HCT116 (cell line): ENCODE results near the gene OASL. TPM values are rescaled to one million over a fixed set of nuclear protein-coding genes. Genes with fewer than 3 reads are reported as not detected.

ENCODE experiments used
- ATAC-seq: fragments of 200-7000 bp; cut with Tn5 transposase; 2 replicates; pipeline ENCODE4 v1.9.1; 2020; ENCODE audit warnings: mild to moderate bottlenecking, moderate library complexity
- BruUV-seq: library from RNA; stranded (reverse); fragments of 400-500 nt; replicated peaks from 2 replicates; lab custom pipeline; 2021; lab: Mats Ljungman, UMichigan
- CTCF ChIA-PET: fragments of 300-600 bp; sonication (Branson Sonifier 250); formaldehyde crosslinking; loops from one replicate; lab custom pipeline; 2021; ENCODE audit warnings: antibody characterized with exemption; lab: Charles Lee
- POLR2A ChIA-PET: fragments of 300-600, 350-600 bp; sonication (Branson Sonifier 250); formaldehyde crosslinking; loops from one replicate; lab custom pipeline; 2021; ENCODE audit warnings: antibody characterized with exemption; lab: Charles Lee
- RAD21 ChIA-PET, 2 experiments: fragments of 300-600 bp; sonication (Branson Sonifier 250); formaldehyde crosslinking; loops; one replicate each; lab custom pipeline; 2023; ENCODE audit warnings: low total read pairs in 2 of 2; ENCODE audit not compliant: uncharacterized antibody in 2 of 2, unreplicated experiment in 2 of 2, low non-redundant PET in 1 of 2; lab: Charles Lee
- DNase-seq: peaks from one replicate; pipeline ENCODE4 v3.0.0-alpha.2; 2010; ENCODE audit warnings: low read depth, low spot score
- H2AFZ ChIP-seq: fragments of 200-600 bp; shearing (Covaris generic), sonication (generic); 2 replicates; pipeline ENCODE4 v1.6.1; 2017; ENCODE audit warnings: low read depth, mixed run types, mixed read lengths, antibody characterized with exemption, low read length; ENCODE audit not compliant: poor library complexity, severe bottlenecking
- H3K27ac ChIP-seq: 2 replicates; pipeline ENCODE4 v1.5.1; 2012; ENCODE audit warnings: low read depth, low read length
- H3K27me3 ChIP-seq: fragments of 200-600 bp; sonication (generic); 2 replicates; pipeline ENCODE4 v1.6.1; 2016; ENCODE audit warnings: mixed run types, low read length, mixed read lengths; ENCODE audit not compliant: insufficient read depth
- H3K36me3 ChIP-seq, 2 experiments: fragments of 200-500 bp in 1 of 2; fragments of 200-600 bp in 1 of 2; sonication (Bioruptor generic) in 1 of 2; sonication (generic) in 1 of 2; 2 replicates each; pipeline versions ENCODE4 v1.5.1 to v1.6.1; 2014 to 2016; ENCODE audit warnings: low read length in 2 of 2, inconsistent platforms in 1 of 2, mixed read lengths in 1 of 2, mixed run types in 1 of 2; ENCODE audit not compliant: insufficient read depth in 2 of 2, control insufficient read depth in 1 of 2
- H3K4me1 ChIP-seq, 2 experiments: fragments of 200-600 bp in 1 of 2; sonication (generic) in 1 of 2; 2 replicates each; pipeline versions ENCODE4 v1.5.1 to v1.6.1; 2012 to 2017; ENCODE audit warnings: low read length in 2 of 2, inconsistent platforms in 1 of 2, mild to moderate bottlenecking in 1 of 2, mixed read lengths in 1 of 2, mixed run types in 1 of 2, moderate library complexity in 1 of 2; ENCODE audit not compliant: insufficient read depth in 2 of 2, control insufficient read depth in 1 of 2
- H3K4me2 ChIP-seq: fragments of 200-600 bp; sonication (generic); 2 replicates; pipeline ENCODE4 v1.6.1; 2017; ENCODE audit warnings: mixed run types, low read length, mixed read lengths
- H3K4me3 ChIP-seq, 2 experiments: fragments of 200-600 bp in 1 of 2; sonication (generic) in 1 of 2; replicated peaks in 1 of 2; 2 replicates each; pipeline ENCODE4 v1.5.1; 2011 to 2016; ENCODE audit warnings: low read length in 2 of 2, control low read depth in 1 of 2, low read depth in 1 of 2, mild to moderate bottlenecking in 1 of 2, mixed read lengths in 1 of 2, mixed run types in 1 of 2
- H3K79me2 ChIP-seq: fragments of 200-600 bp; sonication (generic); 2 replicates; pipeline ENCODE4 v1.6.1; 2017; ENCODE audit warnings: mild to moderate bottlenecking, mixed run types, low read length, moderate library complexity, mixed read lengths; ENCODE audit not compliant: insufficient read depth
- H3K9ac ChIP-seq: fragments of 200-600 bp; sonication (generic); 2 replicates; pipeline ENCODE4 v1.6.1; 2016; ENCODE audit warnings: low read length, mixed read lengths
- H3K9me2 ChIP-seq: fragments of 200-600 bp; sonication (generic), shearing (Covaris generic); 2 replicates; pipeline ENCODE4 v1.6.1; 2017; ENCODE audit warnings: mixed run types, mild to moderate bottlenecking, moderate library complexity; ENCODE audit not compliant: insufficient read depth
- H3K9me3 ChIP-seq, 2 experiments: fragments of 200-500 bp in 1 of 2; fragments of 200-600 bp in 1 of 2; sonication (Bioruptor generic) in 1 of 2; sonication (generic) in 1 of 2; 2 replicates each; pipeline ENCODE4 v1.6.1; 2014 to 2017; ENCODE audit warnings: low read length in 2 of 2, mixed read lengths in 2 of 2, inconsistent platforms in 1 of 2, low read depth in 1 of 2, mild to moderate bottlenecking in 1 of 2, mixed run types in 1 of 2, moderate library complexity in 1 of 2; ENCODE audit not compliant: control insufficient read depth in 1 of 2, insufficient read depth in 1 of 2
- H4K20me1 ChIP-seq: fragments of 200-600 bp; sonication (generic), shearing (Covaris generic); 2 replicates; pipeline ENCODE4 v1.6.1; 2017; ENCODE audit warnings: mixed run types, mild to moderate bottlenecking, moderate library complexity; ENCODE audit not compliant: insufficient read depth
- ATF3 ChIP-seq: IDR thresholded peaks from 2 replicates; pipeline ENCODE4 v1.6.1; 2012
- CBX3 ChIP-seq: IDR thresholded peaks from 2 replicates; pipeline ENCODE4 v1.6.1; 2012; ENCODE audit warnings: low read depth
- CEBPB ChIP-seq: IDR thresholded peaks from 2 replicates; pipeline ENCODE4 v1.6.1; 2012; ENCODE audit warnings: low read depth
- EGR1 ChIP-seq: IDR thresholded peaks from 2 replicates; pipeline ENCODE4 v1.6.1; 2012; ENCODE audit warnings: low read depth
- EZH2 ChIP-seq: fragments of 200-600 bp; sonication (generic); IDR thresholded peaks from 2 replicates; pipeline ENCODE4 v1.6.1; 2017; ENCODE audit warnings: antibody characterized with exemption, mixed run types
- EZH2phosphoT487 ChIP-seq: fragments of 200-600 bp; IDR thresholded peaks from 2 replicates; pipeline ENCODE4 v1.6.1; 2018; ENCODE audit warnings: antibody characterized with exemption, borderline replicate concordance
- FOSL1 ChIP-seq: IDR thresholded peaks from 2 replicates; pipeline ENCODE4 v1.6.1; 2012; ENCODE audit warnings: low read depth
- JUND ChIP-seq: IDR thresholded peaks from 2 replicates; pipeline ENCODE4 v1.6.1; 2012
- MAX ChIP-seq: IDR thresholded peaks from 2 replicates; pipeline ENCODE4 v1.6.1; 2012
- RAD21 ChIP-seq: IDR thresholded peaks from 2 replicates; pipeline ENCODE4 v1.6.1; 2012; ENCODE audit warnings: low read depth, mild to moderate bottlenecking
- REST ChIP-seq: IDR thresholded peaks from 2 replicates; pipeline ENCODE4 v1.6.1; 2012; ENCODE audit warnings: low read depth
- SIN3A ChIP-seq: IDR thresholded peaks from 2 replicates; pipeline ENCODE4 v1.6.1; 2012; ENCODE audit warnings: low read depth
- SP1 ChIP-seq: IDR thresholded peaks from 2 replicates; pipeline ENCODE4 v1.6.1; 2012; ENCODE audit warnings: low read depth
- SRF ChIP-seq: IDR thresholded peaks from 2 replicates; pipeline ENCODE4 v1.6.1; 2012; ENCODE audit warnings: low read depth
- TCF7L2 ChIP-seq: IDR thresholded peaks from 2 replicates; pipeline ENCODE4 v1.7.0; 2011; ENCODE audit warnings: borderline replicate concordance, inconsistent platforms; ENCODE audit not compliant: insufficient read depth, insufficient read length; ENCODE audit errors: extremely low read depth
- YY1 ChIP-seq: IDR thresholded peaks from 2 replicates; pipeline ENCODE4 v1.6.1; 2011; ENCODE audit warnings: low read length, low read depth, moderate library complexity, mild to moderate bottlenecking; ENCODE audit not compliant: insufficient replicate concordance; ENCODE audit errors: extremely low read depth
- ZFX ChIP-seq: fragments of 450-650 bp; IDR thresholded peaks from 2 replicates; pipeline ENCODE4 v1.6.1; 2017
- intact Hi-C: fragments of 100-400 bp; cut with micrococcal nuclease; formaldehyde crosslinking; loops from 2 replicates; pipeline ENCODE4 v1.10.0; 2022
- total RNA-seq: library from RNA; stranded (reverse); gene quantifications from one replicate; pipeline ENCODE4 v1.2.1, GENCODE V29; 2021; ENCODE audit not compliant: unreplicated experiment

OASL gene
- total RNA-seq, 1 experiment from 2014 or later = 4.1 TPM

GRCh38 chr12:120970310-120970709, 68.7 kb downstream of the OASL start:
- TF ChIP-seq CEBPB (no peak), ATF3 (no peak), TCF7L2 (no peak), EZH2phosphoT487 (no peak), SIN3A (no peak), EGR1 (no peak), FOSL1 (no peak), RAD21 (no peak), EZH2 (no peak), REST (no peak), SP1 (no peak), CBX3 (no peak), JUND (no peak), YY1 (no peak), MAX (no peak), ZFX (no peak), SRF (no peak)
- TF ChIP-seq, all 23 proteins: peak for 0
- H3K4me1 ChIP-seq = no peaks in the 10 kb centered on the region
- H3K4me3 ChIP-seq = no peak overlapping the region
- intact Hi-C loops = loop anchor here (2.0 to 5.0 kb wide), 5 partner anchors 26 to 258 kb away; partner anchors contain the start of genes ACADS and UNC119B
- no peaks in the 10 kb centered on the region for H3K79me2 ChIP-seq
- H4K20me1 ChIP-seq = no peaks in the 10 kb centered on the region
- CTCF ChIA-PET = no interaction called here
- no peak overlapping the region for H3K4me2 ChIP-seq
- no peaks in the 10 kb centered on the region for H3K9me2 ChIP-seq
- H3K27ac ChIP-seq = no peak overlapping the region
- no peak for DNase-seq
- no peak for ATAC-seq
- no peak overlapping the region for H2AFZ ChIP-seq
- H3K36me3 ChIP-seq = no peaks in the 10 kb centered on the region
- no TSS peak for BruUV-seq
- H3K27me3 ChIP-seq = no peaks in the 10 kb centered on the region
- no peaks in the 10 kb centered on the region for H3K9me3 ChIP-seq
- RAD21 ChIA-PET = no interaction called here
- H3K9ac ChIP-seq = no peak overlapping the region
- POLR2A ChIA-PET = no interaction called here

Other genes with a start within 250 kb of the OASL start
- gene SPPL3, start 134.9 kb downstream of the OASL start, total RNA-seq = 39.7 TPM
- not detected for gene HNF1A, start 60.7 kb downstream of the OASL start, total RNA-seq
- 16.2 TPM for gene C12orf43, start 22.8 kb downstream of the OASL start, total RNA-seq
- 1.5 TPM for gene P2RX7, start 93.6 kb upstream of the OASL start, total RNA-seq
- gene P2RX4, start 170.9 kb upstream of the OASL start, total RNA-seq = 17.1 TPM